Erythroblast (primary cell): ENCODE results near the gene POU6F2.

Experiments
- GATA1 ChIP-seq: IDR thresholded peaks from 2 replicates; pipeline ENCODE4 v1.6.1; 2011; ENCODE audit warnings: low read depth, mild to moderate bottlenecking, control low read depth, low read length, moderate library complexity
- POLR2A ChIP-seq: IDR thresholded peaks from 2 replicates; pipeline ENCODE4 v1.6.1; 2011; ENCODE audit warnings: mild to moderate bottlenecking, low read length

GRCh38 chr7:39002755-39003154, 25.0 kb downstream of the POU6F2 start:
- no peak for TF ChIP-seq POLR2A
- no peak for TF ChIP-seq GATA1
